Colonic mucosa (tissue), 4 donors: Measurements from ENCODE around the gene KIAA1549. TPM values are rescaled to one million over a fixed set of nuclear protein-coding genes. Genes with fewer than 3 reads are reported as not detected.

Experiments
- DNase-seq: peaks from one replicate; pipeline ENCODE4 v3.0.0-alpha.2; 2020
- H3K27ac ChIP-seq: fragments of 200-600 bp; one replicate; pipeline ENCODE4 v1.8.0; 2021
- H3K27me3 ChIP-seq: fragments of 200-600 bp; one replicate; pipeline ENCODE4 v1.8.0; 2021
- H3K36me3 ChIP-seq: fragments of 200-600 bp; one replicate; pipeline ENCODE4 v1.8.0; 2021
- H3K4me1 ChIP-seq: fragments of 200-600 bp; one replicate; pipeline ENCODE4 v1.8.0; 2021; ENCODE audit warnings: mild to moderate bottlenecking
- H3K4me3 ChIP-seq: fragments of 200-600 bp; one replicate; pipeline ENCODE4 v1.8.0; 2021
- H3K9ac ChIP-seq, 2 donors: one replicate each; pipeline ENCODE4 v1.7.0; 2013; ENCODE audit warnings: control low read depth in 2 of 2, low read depth in 2 of 2, low read length in 2 of 2
- H3K9me3 ChIP-seq: fragments of 200-600 bp; one replicate; pipeline ENCODE4 v1.8.0; 2021
- intact Hi-C: fragments of 100-400 bp; cut with DNase I; formaldehyde crosslinking; loops from one replicate; pipeline ENCODE4 v1.14.1; 2022
- total RNA-seq, 2 donors: library from RNA; stranded (reverse); fragmentation: NEBNext Ultra II Directional in 1 of 2; extraction: Animal tissue kit (Norgen Biotek cat#: 25700) in 1 of 2; gene quantifications; one replicate each; pipeline ENCODE4 v1.2.1, GENCODE V29; 2021
- TF ChIP-seq, protein P1 (sequence below): fragments of 200-600 bp; IDR thresholded peaks from one replicate; pipeline ENCODE4 v1.8.0; 2022; ENCODE audit warnings: antibody characterized with exemption, mild to moderate bottlenecking
- donor health status: healthy.
- donor health status: DM: no; HTN: no; CAD: no.
- donor health status: DM: no; HTN: no; CAD: no.

The KIAA1549 gene
- total RNA-seq, 2 donors from 2014 or later = 2.9 to 3.5 TPM

DNA sequence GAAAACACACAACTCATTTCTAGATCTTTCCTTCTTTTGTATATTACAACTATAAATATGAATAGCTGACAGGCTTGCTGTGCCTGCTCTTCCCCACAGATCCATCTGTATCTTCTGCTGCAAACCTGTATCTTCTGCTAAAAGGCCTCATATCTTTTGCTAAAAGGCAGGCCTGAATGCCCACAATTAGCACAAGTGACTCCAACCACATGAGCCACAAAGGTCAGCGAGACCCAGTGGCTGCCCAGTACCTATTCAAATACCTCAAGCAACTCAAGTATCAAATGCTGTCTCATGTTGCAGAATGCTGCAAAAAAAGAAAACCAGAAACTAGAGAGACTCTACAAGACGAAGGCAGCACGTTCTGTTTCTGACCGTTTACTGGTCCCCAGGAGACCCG is 128.7 kb downstream of the KIAA1549 start:
- intact Hi-C loops = no loop called here
- Histone ChIP-seq H3K27me3 (no peaks in the 10 kb centered on the region), H3K4me1 (no peaks in the 10 kb centered on the region), H3K36me3 (no peaks in the 10 kb centered on the region), H3K9ac (no peak overlapping the region), H3K27ac (no peak overlapping the region), H3K9me3 (no peaks in the 10 kb centered on the region), H3K4me3 (no peak overlapping the region)
- no peak for DNase-seq
- TF ChIP-seq, protein P1, sequence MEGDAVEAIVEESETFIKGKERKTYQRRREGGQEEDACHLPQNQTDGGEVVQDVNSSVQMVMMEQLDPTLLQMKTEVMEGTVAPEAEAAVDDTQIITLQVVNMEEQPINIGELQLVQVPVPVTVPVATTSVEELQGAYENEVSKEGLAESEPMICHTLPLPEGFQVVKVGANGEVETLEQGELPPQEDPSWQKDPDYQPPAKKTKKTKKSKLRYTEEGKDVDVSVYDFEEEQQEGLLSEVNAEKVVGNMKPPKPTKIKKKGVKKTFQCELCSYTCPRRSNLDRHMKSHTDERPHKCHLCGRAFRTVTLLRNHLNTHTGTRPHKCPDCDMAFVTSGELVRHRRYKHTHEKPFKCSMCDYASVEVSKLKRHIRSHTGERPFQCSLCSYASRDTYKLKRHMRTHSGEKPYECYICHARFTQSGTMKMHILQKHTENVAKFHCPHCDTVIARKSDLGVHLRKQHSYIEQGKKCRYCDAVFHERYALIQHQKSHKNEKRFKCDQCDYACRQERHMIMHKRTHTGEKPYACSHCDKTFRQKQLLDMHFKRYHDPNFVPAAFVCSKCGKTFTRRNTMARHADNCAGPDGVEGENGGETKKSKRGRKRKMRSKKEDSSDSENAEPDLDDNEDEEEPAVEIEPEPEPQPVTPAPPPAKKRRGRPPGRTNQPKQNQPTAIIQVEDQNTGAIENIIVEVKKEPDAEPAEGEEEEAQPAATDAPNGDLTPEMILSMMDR = no peak

DNA sequence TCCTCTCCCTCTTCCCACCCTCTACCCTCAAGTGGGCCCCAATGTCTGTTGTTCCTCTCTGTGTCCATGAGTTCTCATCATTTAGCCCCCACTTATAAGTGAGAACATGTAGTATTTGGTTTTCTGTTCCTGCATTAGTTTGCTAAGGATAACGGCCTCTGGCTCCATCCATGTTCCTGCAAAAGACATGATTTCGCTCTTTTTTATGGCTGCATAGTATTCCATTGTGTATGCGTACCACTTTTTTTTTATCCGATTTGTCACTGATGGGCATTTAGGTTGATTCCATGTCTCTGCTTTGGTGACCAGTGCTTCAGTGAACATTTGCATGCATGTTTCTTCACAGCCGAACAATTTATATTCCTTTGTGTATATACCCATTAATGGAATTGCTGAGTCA is 131.5 kb downstream of the KIAA1549 start:
- Histone ChIP-seq H3K4me1 (no peaks in the 10 kb centered on the region), H3K27me3 (no peaks in the 10 kb centered on the region), H3K4me3 (no peak overlapping the region), H3K9ac (no peak overlapping the region), H3K9me3 (no peaks in the 10 kb centered on the region), H3K27ac (no peak overlapping the region), H3K36me3 (no peaks in the 10 kb centered on the region)
- no peak for DNase-seq
- intact Hi-C loops = no loop called here
- TF ChIP-seq, protein P1 = no peak

DNA sequence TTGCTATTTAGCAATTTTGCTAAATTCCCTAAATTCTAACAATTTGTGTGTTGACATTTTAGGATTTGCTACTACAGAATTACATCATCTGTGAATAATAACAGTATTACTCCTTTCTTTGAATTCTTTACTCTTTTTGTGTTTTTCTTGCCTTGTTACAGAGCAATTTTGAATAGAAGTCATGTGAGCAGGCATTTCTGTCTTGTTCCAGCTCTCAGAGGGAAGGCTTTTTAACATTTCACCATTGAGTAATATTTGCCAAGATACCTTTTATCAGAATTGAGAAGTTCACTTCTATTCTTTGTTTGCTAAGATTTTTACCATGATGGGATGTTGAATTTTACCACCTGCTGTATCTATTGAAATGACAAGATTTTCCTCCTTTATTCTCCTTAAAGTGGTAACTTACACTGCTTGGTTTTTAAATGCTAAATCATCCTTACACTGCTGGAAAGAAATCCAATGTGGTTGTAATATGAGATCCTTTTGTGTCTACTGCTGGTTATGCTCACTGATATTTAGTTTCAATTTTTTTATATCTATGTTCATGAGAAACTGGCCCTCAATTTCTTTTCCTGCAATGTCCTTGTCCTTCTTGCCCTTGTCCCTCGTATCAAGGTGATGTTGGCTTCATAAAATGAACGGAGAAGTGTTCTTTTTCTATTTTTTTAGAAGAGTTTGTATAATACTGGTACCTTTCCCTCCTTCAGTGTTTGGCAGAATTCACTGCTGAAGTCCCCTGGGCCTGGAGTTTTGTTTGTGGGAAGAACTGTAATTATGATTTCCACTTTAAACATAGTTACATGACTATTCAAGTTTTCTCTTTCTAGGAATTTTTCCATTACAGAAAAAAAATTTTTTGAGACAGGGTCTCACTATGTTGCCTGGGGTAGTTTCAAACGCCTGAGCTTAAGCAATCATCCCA is 132.9 kb downstream of the KIAA1549 start:
- TF ChIP-seq, protein P1 = no peak
- intact Hi-C loops = no loop called here

DNA sequence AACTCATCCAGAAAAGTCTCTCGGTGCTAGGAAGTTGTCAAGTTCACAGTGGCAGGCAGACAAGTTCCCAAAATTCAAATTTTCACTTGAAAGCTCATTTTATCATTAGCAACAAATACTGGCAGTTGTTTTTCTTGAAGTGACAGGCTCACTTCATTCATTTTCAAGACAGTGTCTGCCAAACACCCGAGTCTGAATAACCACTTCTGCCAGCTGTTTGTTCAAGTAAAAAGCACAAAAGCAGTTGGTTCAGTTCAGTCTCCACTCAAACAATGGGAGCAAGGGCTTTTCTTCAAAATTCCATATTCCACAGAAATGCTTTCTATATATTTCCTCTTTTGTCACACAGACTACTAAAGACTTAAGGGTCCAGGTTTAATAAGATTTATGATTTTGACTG is 135.5 kb downstream of the KIAA1549 start:
- H3K36me3 ChIP-seq = no peaks in the 10 kb centered on the region
- H3K4me3 ChIP-seq = no peak overlapping the region
- H3K4me1 ChIP-seq = no peaks in the 10 kb centered on the region
- H3K9me3 ChIP-seq = no peaks in the 10 kb centered on the region
- DNase-seq = no peak
- H3K27ac ChIP-seq = no peak overlapping the region
- intact Hi-C loops = no loop called here
- no peaks in the 10 kb centered on the region for H3K27me3 ChIP-seq
- TF ChIP-seq, protein P1 = no peak
- no peak overlapping the region for H3K9ac ChIP-seq

More for the DNA sequence above, 132.9 kb downstream of the KIAA1549 start:
- H3K9ac ChIP-seq = no peak overlapping the region
- no peak for DNase-seq
- no peaks in the 10 kb centered on the region for H3K9me3 ChIP-seq
- no peaks in the 10 kb centered on the region for H3K4me1 ChIP-seq
- no peaks in the 10 kb centered on the region for H3K27me3 ChIP-seq
- H3K27ac ChIP-seq = no peak overlapping the region
- no peak overlapping the region for H3K4me3 ChIP-seq
- H3K36me3 ChIP-seq = no peaks in the 10 kb centered on the region

DNA sequence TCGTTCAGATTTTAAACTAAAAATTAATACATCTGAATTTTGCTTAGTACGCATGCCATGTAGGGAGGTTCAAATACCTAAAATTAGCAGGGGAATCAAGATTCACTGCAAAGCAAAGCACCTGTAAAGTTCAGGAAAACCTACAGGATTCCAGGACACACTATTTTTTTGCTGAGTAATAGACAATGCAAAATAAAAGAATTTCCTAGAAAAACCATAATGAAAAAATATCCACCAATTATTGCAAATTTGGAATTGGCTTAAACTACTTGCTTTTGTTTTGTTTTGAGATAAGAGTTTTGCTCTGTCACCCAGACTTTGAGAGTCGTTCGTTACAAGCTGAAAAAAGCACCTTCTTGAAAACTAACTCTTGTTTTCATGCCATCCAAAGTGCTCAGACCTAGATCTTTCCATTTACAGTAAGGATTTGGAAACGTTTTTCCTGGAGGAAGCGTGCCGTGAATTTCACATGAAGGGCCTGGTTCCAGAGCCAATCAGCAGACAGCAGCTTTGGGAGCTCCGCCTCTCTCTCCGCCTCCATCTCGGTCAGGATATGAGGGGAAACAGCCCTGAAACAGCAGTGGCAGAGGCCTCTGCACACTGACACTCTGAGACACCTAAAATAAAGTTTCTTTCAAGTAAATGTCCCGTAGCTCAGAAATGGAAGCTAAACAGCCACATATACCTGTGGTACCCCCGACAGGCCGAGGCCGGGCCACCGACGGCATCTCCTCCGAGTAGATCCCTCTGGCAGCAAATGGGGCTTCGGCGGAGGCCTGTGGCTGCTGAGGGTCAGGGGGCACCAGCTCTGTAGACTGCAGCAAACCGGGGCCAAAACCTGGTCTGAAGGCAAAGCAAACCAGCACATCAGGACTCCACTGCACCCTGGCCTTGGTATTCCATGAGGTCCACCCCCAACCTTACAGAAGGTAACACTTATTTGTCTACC is 137.3 kb downstream of the KIAA1549 start:
- no peaks in the 10 kb centered on the region for H3K4me1 ChIP-seq
- no peaks in the 10 kb centered on the region for H3K36me3 ChIP-seq
- no peak for DNase-seq
- no peak overlapping the region for H3K27ac ChIP-seq
- no peak overlapping the region for H3K4me3 ChIP-seq
- TF ChIP-seq, protein P1 = no peak
- no peaks in the 10 kb centered on the region for H3K9me3 ChIP-seq
- intact Hi-C loops = no loop called here
- no peaks in the 10 kb centered on the region for H3K27me3 ChIP-seq
- no peak overlapping the region for H3K9ac ChIP-seq
